TTC549 (cell line): ENCODE data around the gene ETFRF1.
A peak's percentile ranks its signal among the peaks of the same experiment; 100 is the strongest.

Experiments
- FAIRE-seq: peaks from 2 replicates; lab custom pipeline; 2012; peaks lifted over from hg19 to GRCh38; lab: Jason Lieb, UNC

The ETFRF1 gene

DNA sequence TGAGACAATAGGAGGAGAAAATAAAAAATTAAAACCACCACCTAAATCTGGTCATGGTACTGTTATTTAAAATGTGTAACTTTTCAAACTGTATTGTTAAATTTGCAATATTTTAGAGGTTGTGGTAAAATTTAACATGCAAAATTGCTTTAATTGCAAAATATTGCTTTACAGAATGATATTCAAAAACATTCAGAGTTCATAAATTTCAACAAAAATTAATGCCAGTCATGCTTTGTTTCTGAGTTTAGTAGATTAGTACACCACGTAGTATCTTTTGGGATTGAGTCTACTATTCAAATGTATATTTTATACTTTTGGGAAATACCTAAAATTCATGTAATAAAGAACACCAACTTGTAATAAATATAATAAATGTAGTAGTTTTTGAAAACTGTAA is 18.3 kb downstream of the ETFRF1 start:
- FAIRE-seq: no peak

DNA sequence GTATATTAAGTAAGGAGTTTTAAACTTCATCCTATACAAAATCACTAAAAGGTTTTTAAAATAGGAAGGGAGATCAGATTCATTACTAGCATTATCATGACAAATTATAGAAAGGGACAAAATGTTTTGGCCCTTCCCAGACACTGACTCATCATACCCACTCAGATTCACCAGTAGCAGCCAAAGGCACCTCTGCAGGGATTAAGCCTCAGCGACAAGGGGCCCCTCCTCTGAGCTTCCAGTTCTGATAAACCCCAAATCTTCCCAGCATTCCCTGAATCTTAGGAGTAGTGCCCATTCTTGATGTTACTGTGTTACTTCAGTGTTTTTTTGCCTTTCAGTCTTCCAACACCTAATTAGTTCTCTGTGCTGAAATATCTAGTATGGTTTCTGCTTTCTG is 41.2 kb downstream of the ETFRF1 start:
- no peak for FAIRE-seq

DNA sequence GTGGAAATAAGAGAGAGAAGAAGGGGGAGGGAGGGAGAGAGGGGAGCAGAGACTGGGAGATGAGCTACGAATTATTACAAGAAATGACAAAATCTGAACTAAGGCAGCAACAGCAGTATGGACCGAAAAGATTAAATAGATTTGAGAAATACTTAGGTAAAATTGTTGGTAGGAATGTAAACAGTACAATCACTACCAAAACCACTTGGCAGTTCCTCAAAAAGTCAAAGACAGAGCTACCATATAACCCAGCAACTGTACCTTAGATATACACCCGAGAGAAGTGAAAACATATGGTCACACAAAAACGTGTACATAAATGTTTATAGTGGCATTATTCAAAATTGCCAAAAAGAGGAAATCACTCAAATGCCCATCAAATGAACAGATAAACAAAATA is 41.6 kb downstream of the ETFRF1 start:
- FAIRE-seq: no peak

DNA sequence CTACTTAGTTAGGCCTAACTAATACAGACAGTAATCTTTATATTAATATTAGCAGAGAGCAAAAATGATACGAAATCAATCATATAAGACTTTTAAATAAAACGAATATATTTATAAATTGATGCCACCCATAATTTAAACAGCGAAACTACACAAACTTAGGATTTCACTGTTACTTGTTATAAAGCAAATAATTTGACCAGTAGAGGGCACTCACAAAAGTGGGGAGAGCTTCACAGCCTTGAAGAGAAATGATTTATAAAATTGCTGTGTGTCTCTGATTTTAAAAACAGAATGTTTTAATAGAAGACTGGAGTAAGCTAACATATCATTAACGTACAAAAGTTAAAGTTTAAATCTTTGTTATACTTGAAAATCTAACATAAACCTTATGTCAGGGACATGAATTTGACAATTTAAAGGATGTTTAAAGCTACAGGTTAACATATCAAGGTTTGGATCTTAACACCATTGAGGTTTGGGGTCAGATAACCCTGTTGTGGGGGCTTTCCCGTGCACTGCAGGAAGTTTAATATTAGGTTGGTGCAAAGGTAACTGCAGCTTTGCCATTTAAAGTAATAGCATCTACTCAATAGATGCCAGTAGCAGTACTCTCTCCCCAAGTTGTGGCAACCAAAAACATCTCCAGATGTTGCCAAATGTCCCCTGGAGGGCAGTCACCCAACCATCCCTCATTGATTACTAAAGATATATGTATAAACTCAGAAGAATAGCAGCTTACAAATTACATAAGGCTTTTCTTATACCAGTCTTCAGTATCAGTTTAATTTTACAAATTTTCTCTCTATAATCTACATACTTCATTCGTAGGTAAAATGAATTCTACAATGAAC is 46.4 kb downstream of the ETFRF1 start:
- FAIRE-seq: peak; percentile 91

DNA sequence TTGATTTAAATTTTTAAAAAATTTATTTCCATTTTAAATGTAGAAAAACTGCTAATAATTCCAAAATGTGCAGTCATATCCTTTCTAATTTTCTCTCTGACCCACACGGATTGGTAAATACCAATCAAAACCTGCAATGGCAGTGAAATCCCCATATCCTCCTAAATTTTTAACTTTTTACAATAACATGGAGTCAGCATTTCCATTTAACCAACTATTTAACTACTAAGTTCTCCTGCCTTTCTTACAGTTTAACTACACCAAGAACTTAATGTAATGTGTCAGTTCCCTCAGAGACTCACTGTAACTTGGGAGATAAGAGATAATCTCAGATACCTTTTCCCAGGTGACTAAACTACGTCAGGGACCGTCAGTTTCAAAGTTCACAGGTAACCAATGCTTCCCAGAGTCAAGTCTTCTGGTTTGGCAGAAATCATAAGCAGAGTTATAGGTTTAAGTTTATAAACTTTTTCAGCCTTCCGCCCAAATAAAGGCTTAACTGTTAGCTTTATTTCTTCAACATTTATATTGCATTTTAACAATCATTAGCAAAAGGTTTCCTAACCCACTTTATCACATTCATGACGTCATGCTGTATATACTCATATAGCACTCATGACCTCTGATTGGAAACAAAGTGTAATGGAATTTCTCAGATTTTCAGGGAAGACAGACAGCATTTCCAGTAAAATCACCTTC is 48.1 kb downstream of the ETFRF1 start:
- no peak for FAIRE-seq

DNA sequence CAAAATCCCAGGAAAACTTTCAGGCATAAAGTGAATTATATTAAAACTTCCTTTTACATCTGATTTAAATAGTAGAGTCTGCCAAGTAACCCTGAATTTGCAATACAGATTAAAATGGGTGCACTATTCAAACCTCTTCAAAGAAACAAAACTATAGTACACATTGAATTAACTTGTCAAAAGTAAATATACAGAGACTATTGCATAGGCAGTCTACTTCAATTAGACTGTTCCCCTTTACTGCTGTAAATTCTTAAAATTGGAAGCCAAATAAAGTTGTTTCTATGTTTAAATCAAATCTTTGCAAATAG is 48.6 kb downstream of the ETFRF1 start:
- no peak for FAIRE-seq

DNA sequence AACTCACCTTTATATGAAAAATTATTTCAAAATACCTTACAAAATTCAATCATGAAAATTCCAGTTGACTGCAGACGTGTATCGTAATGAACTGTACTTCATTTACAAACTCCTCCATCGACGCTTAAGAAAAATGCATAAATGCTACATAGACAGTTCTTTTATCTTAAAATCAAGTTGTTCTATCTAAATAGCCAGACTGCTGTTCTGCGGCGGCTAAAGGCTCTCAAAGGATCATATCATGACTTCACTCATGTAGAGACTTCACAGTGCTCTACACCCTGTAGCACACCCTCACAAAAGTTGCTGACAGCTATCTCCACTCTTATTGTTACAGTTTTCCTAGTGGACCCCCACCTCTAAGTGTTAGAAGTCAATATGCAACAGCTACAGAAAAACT is 50.5 kb downstream of the ETFRF1 start:
- no peak for FAIRE-seq

DNA sequence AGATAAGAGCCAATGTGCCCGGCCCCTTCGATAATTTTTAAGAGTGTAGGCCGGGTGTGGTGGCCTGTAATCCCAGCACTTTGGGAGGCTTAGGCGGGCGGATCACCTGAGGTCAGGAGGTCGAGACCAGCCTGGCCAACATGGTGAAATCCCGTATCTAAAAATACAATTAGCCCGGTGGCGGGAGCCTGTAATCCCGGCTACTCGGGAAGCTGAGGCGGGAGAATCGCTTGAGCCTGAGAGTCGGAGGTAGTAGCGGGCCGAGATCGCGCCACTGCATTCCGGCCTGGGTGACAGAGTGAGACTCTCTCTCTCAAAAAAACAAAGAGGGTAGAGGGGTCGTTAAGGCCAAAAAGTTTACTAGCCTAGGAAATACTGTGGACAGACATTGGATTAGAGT is 53.1 kb downstream of the ETFRF1 start:
- no peak for FAIRE-seq

DNA sequence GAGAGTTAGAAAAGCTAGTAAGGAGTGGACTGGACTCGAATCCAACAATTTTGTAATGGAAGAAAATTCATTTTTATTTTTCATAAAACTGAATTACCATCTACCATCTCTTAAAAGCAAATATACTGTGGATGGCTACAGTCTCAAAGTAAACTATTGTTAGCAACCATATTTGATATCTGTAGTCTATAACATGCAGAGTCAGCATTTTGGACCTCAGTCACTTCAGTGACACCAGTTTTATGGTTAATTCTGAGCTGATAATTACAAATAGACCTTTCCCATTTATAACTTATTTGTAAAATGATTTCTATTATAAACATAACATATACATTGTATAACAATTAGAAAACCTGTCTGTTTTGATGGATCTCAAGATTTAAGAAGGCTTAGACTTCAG is 53.7 kb downstream of the ETFRF1 start:
- FAIRE-seq: no peak

DNA sequence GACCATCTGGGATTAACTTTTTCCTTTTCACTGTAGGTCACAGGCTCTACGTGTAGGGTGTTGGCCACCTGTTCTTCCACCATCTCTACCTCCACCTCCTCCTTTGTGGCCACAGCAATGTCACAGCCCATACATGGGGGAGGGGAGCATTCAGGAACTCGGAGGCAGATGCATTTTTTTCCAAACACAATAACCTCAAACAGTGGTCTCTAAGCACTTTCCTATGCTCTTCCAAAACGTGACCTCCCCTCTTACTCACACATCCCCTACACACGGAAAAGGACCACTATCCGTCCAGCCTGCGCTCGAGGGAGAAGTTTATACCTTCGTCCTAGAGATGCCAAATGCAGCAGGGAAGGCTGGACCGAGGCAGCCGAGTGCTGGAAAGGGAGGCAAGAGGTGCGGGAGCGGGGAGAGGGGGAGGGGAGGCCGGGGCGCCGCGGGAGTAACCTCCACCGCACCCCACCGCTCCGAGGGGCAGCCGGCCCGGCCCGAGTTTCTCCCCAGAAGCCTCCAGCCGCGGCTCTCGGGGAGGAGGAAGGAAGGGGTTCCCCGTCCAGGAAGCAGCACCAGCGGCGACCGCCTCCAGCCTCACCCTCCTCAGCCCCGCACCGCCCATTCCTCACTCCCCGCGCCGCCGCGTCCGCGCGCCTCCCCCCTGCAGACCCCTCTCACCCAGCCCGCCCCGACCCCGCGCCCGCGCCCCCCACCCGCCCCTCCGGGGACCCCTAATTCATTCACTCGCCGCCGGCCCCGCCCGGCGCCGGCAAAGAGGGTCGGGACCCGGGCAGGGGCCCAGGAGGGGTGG is 55.1 kb downstream of the ETFRF1 start:
- no peak for FAIRE-seq

DNA sequence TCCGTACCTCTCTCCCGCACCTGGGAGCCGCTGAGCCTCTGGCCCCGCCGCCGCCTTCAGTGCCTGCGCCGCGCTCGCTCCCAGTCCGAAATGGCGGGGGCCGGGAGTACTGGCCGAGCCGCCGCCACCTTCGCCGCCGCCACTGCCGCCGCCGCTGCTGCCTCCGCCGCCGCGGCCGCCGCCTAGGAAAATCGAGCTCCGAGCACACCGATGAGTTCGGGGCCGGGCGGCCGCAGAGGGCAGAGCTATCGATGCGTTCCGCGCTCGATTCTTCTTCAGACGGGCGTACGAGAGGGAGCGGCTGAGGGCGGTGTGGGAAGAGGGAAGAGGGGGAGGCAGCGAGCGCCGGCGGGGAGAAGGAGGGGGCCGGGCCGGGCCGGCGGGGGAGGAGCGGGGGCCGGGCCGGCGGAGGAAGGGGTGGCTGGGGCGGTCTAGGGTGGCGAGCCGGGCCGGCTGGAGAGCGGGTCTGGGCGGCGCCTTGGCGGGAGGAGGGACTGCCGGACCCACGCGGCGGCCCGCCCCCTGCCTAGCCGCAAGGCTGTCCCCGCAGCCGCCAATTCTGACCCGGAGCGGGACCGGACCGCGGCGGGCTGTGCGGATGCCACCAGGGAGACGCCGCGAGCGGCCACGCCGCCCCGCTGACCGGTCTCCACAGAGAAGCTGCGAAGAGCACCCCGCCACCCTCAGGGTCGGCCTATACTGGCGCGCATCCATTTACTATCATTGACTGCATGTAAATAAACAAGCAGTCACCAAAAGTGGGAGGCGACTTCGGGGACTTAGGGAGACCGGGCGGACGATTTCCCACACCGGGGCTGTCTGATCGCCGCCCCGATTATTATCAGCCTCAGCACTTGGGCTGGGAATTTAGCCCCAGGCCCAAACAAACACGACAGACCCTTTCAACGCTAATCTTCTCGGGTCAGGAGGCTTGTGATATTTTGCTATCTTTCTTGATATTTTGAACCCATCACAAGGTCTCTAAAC is 56.0 kb downstream of the ETFRF1 start, which contains the start of gene KRAS:
KRAS (minus strand) TSS at position 186 of the 987 bp plus-strand sequence.
- FAIRE-seq: no peak

DNA sequence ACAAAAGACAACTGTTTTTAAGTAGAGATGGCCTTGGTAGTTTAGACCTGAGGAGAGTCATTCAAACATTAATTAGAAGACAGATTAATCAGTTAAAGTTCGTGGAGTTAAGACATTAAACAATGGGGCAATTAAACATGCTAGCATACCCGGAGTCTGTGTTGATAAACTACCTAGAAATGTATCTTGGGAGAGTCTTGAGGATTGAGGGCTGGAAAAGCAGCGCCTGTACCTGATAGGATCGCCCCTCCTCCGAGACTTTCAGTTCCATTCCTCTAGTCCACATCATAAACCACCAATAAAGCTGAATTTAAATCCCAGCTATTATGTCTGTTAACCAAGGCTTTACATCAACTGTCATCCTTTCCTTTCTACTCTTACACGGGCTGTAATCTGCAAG is 56.7 kb downstream of the ETFRF1 start:
- FAIRE-seq: no peak

DNA sequence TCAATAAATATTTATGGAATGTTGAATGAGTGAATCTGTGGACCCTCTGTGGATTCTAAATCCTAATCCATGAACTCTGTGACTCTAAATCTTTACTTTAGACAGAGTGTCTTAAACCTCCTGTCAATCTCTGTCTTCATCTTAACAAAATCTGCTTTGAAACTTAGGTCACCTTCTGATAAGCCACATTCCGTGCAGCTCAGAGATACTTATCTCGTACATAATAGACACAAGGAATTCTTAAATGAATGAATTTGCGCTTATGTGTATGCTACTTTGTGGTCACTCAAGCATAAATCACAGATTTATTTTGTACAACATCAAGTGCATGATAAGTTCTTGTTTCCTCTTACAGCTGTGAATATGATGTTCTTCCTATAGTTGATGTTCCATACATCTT is 57.9 kb downstream of the ETFRF1 start:
- FAIRE-seq: no peak

DNA sequence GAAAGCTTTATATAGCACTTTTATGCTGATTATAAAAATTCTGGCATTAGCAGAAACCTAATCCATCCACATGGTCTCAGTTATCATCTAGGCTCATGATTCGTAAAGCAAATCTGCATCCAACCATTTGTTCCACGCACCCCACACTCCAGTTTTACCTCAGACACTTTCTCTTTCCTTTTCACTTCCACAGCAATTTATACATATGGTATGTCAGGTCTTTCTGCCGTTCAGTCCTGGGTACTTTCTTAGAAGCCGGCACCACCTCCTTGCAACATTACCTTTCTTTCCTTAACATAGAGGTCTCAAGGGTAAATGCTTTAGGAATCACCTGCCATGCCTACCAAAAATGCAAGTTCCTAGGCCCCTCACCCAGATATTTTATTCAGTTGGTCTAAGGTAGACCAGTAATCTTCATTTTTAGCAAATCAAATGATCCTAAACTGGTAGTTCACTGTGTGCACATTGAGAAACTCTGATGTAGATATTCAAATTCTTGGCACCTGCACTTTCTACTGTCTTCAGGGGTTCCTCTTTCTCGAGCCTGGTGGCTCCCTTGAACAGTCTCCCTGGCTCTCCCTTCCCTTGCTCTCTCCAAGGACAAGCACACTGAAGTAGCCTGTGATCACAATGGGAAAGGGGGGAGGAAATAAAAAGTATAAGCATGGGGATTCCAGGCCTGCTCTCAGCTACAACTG is 58.5 kb downstream of the ETFRF1 start:
- no peak for FAIRE-seq

DNA sequence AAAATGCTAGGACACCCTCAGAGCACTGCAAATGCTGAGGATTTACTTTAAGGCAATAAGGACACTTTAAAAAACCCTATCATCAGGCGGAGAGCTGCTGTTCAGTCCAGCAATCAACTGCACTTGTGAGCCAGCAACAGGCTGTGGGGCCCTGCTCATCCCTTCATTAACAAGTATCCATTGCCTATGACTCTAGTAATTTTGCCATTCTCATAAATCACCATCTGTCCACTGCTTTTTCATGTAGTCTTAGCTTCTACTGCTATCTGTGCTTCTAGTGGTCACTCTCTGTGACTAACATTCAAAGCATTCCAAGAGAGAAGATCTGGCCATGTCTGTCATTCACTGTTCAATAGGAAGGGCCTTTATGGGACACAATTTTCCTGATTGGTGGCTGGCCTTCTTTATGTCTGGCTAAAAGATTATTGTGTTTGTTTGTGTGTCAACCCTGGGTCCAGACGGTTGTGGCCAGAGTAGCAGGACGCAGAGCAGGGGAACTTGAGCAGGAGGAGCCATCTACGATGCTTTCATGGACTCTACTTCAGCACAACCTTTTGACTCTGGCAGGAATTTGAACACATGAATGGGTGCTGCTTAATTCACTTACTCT is 59.3 kb downstream of the ETFRF1 start:
- FAIRE-seq: no peak
